C4-2B (cell line): ENCODE data around the gene DST.
"Not testable (repeated sequence)": the region's sequence is repeated elsewhere in the genome, so short reads cannot be mapped to it uniquely, and the experiment has no call there.

Source experiments
- H3K27ac ChIP-seq: fragments of 450-650 bp; 2 replicates; pipeline ENCODE4 v1.5.1; 2017
- CTCF ChIP-seq: fragments of 450-650 bp; conservative IDR thresholded peaks from 2 replicates; pipeline ENCODE4 v1.5.1; 2017; ENCODE audit warnings: mild to moderate bottlenecking
- ZFX ChIP-seq: fragments of 450-650 bp; IDR thresholded peaks from 2 replicates; pipeline ENCODE4 v1.6.1; 2017

The DST gene

GRCh38 chr6:56567501-56567900 lies 75.2 kb downstream of the DST start:
- no peak overlapping the region for H3K27ac ChIP-seq
- no peak for TF ChIP-seq CTCF
- no peak for TF ChIP-seq ZFX

GRCh38 chr6:56562730-56563129 lies 80.0 kb downstream of the DST start:
- H3K27ac ChIP-seq: not testable (repeated sequence)

GRCh38 chr6:56556751-56557540 lies 85.7 kb downstream of the DST start:
- H3K27ac ChIP-seq: no peak overlapping the region
- no peak for TF ChIP-seq ZFX
- no peak for TF ChIP-seq CTCF

GRCh38 chr6:56555438-56555872 lies 87.2 kb downstream of the DST start:
- no peak overlapping the region for H3K27ac ChIP-seq
- TF ChIP-seq ZFX: no peak

- H3K27ac ChIP-seq: no peak overlapping the region
- TF ChIP-seq CTCF: no peak
Measured at GRCh38 chr6:56552187-56553130, 90.2 kb downstream of the DST start.

- no peak overlapping the region for H3K27ac ChIP-seq
- TF ChIP-seq CTCF (no peak), ZFX (no peak)
Measured at GRCh38 chr6:56551409-56552120, 91.1 kb downstream of the DST start.

- TF ChIP-seq ZFX (no peak), CTCF (no peak)
- H3K27ac ChIP-seq: no peak overlapping the region
Measured at GRCh38 chr6:56550301-56550700, 92.4 kb downstream of the DST start.

- TF ChIP-seq CTCF: peak; percentile 42
- TF ChIP-seq ZFX: no peak
- no peak overlapping the region for H3K27ac ChIP-seq
Measured at GRCh38 chr6:56549014-56549413, 93.7 kb downstream of the DST start.
